Medulla oblongata (tissue), 1 donor: ENCODE data around the gene LDHAL6A.

Experiments
- DNase-seq: peaks from one replicate; pipeline ENCODE4 v3.0.0-alpha.2; 2015; ENCODE audit errors: extremely low spot score

The LDHAL6A gene

DNA sequence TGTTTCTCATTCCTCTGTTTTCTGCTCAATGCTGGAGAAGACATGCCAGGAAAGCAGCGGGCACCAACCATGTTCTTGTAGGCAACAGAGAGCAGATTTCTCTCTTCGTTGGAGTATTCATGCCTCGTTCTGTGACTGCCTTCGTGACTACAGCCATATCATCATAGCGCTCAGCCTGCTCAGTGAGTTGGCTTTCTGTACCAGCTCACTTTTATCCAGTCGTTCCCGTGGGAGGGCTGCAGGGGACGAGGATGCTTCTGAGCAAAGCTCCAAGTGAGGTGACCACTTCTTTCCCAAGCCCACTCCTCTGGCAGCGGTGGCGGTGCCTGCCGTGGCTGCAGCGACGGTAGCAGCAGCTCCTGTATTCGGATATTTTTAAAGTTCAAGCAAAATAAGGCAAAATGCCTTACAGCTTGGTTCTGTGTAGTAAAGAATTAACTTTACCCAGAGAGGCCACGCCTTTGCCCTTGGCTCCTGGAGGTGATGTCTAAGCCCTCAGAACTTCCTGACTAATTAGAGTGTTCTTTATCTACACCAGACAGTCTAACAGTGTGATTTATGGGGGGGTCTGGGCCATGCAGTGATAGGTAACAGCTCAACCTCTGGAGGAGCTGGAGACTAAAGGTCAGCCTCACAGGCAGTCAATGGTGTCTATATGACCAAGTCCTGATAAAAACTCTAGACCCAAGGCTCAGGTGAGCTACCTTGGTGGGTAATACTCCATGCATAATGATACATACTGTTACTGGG is 35.3 kb downstream of the LDHAL6A start:
- peak; percentile 13 for DNase-seq

- no peak for DNase-seq
These were observed 36.3 kb downstream of the LDHAL6A start for GRCh38 chr11:18491924-18492323.

DNA sequence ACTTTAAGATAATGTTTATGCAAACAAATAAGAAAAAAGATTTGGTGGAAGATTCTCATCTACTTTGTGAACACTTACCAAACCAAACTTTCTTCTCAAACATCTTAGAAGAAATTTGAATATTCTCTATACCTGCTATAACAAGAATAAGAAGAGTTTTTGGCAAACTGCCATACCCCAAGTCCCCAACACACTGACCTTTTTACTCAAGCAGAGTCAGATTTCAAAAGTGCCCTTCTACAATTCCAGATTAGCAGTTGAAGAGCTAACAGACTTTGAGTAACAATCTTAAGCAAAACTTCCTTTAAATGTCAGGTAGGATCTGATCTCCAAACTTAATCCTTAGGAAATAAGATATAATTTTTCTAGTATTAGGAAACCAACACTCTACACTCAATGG is 37.2 kb downstream of the LDHAL6A start:
- no peak for DNase-seq

DNA sequence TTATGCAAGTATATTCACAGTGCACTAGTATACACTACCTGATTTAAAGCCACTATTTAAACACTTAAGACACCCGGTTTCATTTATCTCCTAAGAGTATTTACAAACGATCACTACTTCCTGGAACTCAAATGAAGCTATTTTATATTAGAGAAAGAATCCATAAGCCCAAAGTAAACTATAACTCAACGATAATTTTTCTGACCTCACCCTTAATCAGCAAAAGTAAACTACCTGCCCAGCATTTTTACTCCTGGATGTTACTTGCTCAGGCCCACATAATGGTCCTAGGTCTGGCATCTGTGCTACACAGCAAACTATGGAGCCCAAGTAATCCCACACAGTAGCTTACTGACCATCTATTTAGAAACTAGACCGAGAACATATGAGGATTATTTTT is 37.7 kb downstream of the LDHAL6A start:
- no peak for DNase-seq

- no peak for DNase-seq
These were observed 39.6 kb downstream of the LDHAL6A start for GRCh38 chr11:18495271-18495670.

DNA sequence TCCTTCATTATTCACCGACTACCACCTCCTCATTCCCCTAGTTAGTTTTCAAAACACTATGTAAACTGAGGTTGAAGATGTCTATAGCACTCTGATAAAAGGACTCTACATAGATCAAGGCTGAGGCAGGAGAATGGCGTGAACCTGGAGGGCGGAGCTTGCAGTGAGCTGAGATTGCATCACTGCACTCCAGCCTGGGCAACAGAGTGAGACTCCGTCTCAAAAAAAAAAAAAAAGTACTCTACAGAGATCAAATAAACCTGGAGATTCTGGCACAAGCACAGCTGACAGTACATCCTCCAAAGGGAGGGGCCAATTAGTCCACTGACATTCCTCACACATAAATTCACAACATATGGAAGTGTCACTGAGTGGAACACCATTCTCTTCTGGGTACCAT is 40.0 kb downstream of the LDHAL6A start:
- no peak for DNase-seq

GRCh38 chr11:18498039-18498438 is 42.4 kb downstream of the LDHAL6A start:
- no peak for DNase-seq

DNA sequence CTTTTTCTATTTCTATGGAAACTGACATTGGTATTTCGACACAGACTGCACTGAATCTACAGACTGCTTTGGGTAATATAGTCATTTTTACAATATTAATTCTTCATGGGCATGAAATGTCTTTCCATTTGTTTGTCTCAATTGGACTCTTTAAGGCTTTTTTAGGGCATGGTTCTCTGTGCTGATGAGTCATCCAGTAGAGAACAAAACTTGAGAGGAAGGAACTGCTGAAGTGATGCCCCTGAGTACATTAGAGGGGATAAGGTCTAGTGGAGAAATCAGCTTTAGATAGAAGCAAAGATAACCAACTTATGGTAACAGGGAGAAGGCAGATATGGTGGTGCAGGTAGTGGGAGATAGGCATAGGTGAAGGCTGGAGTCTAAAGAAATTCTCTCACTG is 46.0 kb downstream of the LDHAL6A start:
- DNase-seq: no peak

- DNase-seq: no peak
These were observed 46.7 kb downstream of the LDHAL6A start for GRCh38 chr11:18502352-18502751.

DNA sequence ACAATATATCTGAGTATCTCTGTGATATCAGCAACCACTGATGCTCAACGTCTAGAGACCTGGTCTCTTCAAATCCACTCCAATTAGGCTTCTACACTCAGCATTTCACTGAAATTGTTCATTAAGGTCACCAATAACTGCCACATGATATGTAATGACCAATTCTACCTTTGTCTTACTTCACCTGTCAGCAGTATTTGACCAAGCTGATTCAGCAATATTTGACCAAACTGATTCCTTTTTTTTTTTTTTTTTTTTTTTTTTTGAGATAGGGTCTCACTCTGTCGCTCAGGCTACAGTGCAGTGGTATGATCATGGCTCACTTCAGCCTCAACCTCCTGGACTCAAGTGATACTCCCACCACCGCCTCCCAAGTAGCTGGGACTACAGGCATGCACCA is 65.5 kb downstream of the LDHAL6A start:
- no peak for DNase-seq

GRCh38 chr11:18522388-18522787 is 66.7 kb downstream of the LDHAL6A start:
- no peak for DNase-seq

DNA sequence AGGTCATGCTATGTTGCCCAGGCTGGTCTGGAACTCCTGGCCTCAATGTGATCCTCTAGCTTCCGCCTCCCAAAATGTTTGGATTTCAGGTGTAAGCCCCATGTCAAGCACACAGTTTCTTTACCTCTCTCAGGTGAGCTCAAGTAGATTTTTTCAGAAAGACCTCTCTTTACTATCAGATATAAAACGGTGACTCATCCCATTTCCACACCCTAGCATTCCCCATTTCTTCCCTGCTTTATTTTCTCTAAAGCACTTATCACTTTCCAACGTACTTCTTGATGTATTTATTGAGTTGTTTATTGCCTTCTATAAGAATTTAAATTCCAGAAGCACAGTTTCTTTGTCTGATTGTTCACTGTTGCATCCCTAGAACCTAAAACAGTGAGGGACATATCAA is 67.4 kb downstream of the LDHAL6A start:
- no peak for DNase-seq

DNA sequence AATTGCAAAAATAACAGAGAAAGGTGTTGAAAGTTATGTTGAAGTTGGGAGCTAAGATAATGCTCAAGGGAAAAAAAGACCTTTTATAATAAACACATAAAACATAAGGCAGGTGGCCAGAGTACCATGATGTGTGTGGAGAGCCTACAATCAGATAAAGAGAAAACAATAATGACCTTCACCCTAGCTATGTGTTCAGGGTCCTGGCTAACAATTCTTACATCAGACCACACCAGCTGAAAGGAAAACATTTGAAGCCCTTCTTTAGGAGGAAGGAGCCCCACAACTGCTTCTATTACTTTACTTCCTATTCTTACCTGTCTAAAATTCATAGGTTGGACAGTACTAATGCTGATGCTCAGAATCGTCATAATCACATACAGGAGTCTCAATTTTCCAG is 68.6 kb downstream of the LDHAL6A start:
- DNase-seq: no peak

DNA sequence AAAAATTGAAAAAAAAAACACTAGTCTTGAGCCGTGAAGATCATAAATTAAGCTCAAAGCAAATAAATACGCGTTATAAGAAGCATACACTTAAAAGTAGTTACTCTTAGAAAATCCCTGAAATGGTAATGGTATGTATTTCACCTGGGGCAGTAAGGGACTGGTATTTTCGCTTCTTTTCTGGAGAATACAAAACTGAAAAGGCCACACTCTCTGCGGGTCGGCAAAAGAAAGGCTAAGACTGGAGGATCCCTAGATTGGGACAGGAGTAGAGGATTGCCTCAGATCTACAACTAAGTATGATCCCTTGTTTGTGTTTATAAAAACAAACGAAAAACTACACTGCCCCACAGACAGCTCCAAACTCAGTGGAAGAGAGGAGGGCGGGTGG is 70.5 kb downstream of the LDHAL6A start:
- DNase-seq: peak; percentile 14

DNA sequence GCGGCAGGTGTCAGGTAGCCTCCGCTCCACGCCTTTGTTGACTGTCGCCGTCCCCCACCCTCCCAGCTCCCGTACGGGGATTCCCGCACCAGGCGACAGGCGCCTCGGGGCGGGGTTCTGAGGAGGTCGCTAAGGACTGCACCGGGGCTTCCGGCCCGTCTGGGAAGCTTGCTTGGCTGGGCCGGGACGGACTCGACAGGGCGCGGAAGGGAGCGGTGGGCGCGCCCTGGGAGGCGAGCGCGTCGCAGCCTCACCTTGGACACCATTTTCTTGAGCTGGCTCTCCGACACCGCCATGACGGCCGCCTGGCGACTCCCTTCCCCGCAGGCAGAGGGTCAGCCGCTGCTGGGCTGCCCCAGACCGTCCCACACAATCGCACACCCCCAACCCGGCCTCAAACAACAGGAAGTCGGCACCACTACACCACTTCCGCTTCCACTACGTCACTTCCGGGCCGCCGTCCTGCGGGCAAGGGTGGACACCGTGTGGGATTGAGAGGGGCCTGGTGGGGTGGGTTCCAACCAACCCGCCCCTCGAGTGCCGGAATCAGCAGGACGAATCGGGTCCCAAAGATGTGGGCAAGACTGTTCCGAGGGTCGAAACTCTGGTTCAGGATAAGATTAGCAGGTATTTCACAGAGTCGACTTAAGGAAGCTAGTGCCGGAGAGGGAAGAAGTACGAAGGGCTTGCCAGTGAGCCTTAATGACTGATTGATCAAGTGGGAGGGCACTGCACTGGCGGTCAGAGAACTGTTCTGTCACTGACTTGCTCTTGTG is 71.1 kb downstream of the LDHAL6A start, which contains the start of gene TSG101:
TSS of gene TSG101 (minus strand) at position 422 of the 776 bp plus-strand sequence. CDS start at position 296, 126 bp downstream.
- peak; percentile 97 for DNase-seq

DNA sequence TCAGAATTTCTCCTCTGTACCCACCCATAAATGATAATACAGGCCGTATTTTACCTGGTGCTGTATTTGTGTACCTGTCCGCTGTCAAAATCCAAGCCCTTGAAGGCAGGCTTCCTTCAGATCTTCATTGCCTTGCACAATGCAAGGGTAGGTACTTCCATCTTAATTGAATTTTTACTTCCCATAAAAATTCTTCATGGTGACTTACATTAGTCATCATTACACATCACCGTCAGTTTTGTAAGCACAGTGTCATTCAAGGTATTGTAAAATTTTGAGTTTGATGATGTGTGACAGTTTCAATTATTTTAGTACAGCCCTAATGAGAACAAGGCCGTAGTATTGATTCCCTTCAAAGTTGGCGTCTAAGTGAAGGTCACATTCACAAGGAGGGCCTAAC is 71.9 kb downstream of the LDHAL6A start:
- no peak for DNase-seq
